ENCODE measurements around the gene IFI27.

The IFI27 gene

GRCh38 chr14:94112513-94113063 lies 2.1 kb downstream of the IFI27 start:
- TF ChIP-seq, protein P1, sequence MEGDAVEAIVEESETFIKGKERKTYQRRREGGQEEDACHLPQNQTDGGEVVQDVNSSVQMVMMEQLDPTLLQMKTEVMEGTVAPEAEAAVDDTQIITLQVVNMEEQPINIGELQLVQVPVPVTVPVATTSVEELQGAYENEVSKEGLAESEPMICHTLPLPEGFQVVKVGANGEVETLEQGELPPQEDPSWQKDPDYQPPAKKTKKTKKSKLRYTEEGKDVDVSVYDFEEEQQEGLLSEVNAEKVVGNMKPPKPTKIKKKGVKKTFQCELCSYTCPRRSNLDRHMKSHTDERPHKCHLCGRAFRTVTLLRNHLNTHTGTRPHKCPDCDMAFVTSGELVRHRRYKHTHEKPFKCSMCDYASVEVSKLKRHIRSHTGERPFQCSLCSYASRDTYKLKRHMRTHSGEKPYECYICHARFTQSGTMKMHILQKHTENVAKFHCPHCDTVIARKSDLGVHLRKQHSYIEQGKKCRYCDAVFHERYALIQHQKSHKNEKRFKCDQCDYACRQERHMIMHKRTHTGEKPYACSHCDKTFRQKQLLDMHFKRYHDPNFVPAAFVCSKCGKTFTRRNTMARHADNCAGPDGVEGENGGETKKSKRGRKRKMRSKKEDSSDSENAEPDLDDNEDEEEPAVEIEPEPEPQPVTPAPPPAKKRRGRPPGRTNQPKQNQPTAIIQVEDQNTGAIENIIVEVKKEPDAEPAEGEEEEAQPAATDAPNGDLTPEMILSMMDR (IDR thresholded peaks at IDR 0.05; ENCODE audit: control insufficient read depth, insufficient read depth, low read depth, low read length, missing control alignments) = no peak
- no peak for DNase-seq (ENCODE audit: low read depth)
- no peak overlapping the region for H3K4me3 ChIP-seq (ENCODE audit: control insufficient read depth, low read depth, low read length)

- TF ChIP-seq, protein P1 (IDR thresholded peaks at IDR 0.05; ENCODE audit: control insufficient read depth, insufficient read depth, low read depth, low read length, missing control alignments) = no peak
- no peak for DNase-seq (ENCODE audit: low read depth)
- H3K4me3 ChIP-seq (ENCODE audit: control insufficient read depth, low read depth, low read length) = no peak overlapping the region
Measured at GRCh38 chr14:94113073-94113472, 2.5 kb downstream of the IFI27 start.

- DNase-seq (ENCODE audit: low read depth) = no peak
- TF ChIP-seq, protein P1 (IDR thresholded peaks at IDR 0.05; ENCODE audit: control insufficient read depth, insufficient read depth, low read depth, low read length, missing control alignments) = no peak
- H3K4me3 ChIP-seq (ENCODE audit: control insufficient read depth, low read depth, low read length) = no peak overlapping the region
Measured at GRCh38 chr14:94113490-94113889, 3.0 kb downstream of the IFI27 start.

DNA sequence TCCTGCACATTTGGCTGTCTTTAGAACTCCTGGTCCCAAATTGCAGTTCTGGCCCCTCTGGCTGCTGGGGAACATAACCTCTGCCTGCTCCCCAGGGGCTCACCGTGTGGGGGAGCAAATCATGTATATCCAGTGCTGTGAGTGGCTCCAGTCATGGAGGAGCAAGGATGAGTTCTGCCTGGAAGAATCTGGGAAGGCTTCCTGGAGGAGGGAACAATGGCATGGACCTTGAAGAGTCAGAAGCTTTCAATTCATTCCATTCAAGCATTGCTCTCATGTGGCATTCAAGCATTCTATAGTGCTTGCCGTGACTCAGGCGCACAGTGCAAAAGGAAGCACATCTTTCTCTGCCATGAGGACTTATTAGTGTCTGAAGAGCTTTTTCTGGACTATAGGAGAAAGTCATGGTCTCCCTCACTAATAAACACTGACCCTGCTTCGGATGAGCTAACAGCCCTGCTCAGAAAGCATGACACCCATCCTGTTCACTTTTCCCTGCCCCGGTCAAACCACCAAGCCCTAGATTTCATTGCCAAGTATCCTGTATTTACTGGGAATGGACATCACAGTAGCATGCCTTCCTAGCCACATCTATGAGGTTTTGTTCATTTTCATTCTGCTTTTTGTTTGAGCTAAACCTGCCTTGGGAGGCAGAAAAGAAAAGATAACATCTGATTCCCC lies 3.5 kb downstream of the IFI27 start:
- TF ChIP-seq, protein P1 (IDR thresholded peaks at IDR 0.05; ENCODE audit: control insufficient read depth, insufficient read depth, low read depth, low read length, missing control alignments) = no peak
- no peak for DNase-seq (ENCODE audit: low read depth)
- no peak overlapping the region for H3K4me3 ChIP-seq (ENCODE audit: control insufficient read depth, low read depth, low read length)

- TF ChIP-seq, protein P1 (IDR thresholded peaks at IDR 0.05; ENCODE audit: control insufficient read depth, insufficient read depth, low read depth, low read length, missing control alignments) = no peak
- no peak overlapping the region for H3K4me3 ChIP-seq (ENCODE audit: control insufficient read depth, low read depth, low read length)
- no peak for DNase-seq (ENCODE audit: low read depth)
Measured at GRCh38 chr14:94114589-94115057, 4.1 kb downstream of the IFI27 start.

GRCh38 chr14:94115058-94115591 lies 4.6 kb downstream of the IFI27 start:
- DNase-seq (ENCODE audit: low read depth) = no peak
- H3K4me3 ChIP-seq (ENCODE audit: control insufficient read depth, low read depth, low read length) = no peak overlapping the region
- TF ChIP-seq, protein P1 (IDR thresholded peaks at IDR 0.05; ENCODE audit: control insufficient read depth, insufficient read depth, low read depth, low read length, missing control alignments) = no peak

All from AG09309 (cell line).